RKO (cell line): ENCODE measurements around the gene TAC4.

Experiments
- DNase-seq: peaks from one replicate; pipeline ENCODE4 v3.0.0-alpha.2; 2016; ENCODE audit warnings: low spot score

Gene TAC4, protein sequence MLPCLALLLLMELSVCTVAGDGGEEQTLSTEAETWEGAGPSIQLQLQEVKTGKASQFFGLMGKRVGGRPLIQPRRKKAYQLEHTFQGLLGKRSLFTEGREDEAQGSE

DNA sequence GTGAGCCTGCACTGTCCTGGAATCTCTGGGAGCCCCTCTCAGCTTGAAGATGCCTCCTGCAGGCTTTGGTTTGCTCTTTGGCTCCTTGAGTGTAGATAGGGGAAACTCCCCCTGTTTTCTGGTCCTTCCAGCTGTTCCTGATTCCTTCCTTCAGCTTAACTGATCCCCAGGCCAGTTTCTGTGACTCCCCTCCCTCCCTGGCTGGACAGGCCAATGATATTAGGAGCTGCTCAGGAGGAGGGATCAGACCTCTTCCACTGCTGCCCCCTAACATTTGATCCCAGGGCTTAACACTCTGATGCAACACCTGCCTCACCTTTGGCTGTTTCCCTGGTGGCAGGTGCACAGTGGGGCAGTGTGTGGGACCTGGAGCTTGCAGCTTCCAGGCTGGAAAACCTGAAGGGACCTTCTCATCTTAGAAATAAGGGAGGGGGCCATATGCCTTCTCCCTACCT, at the start of gene TAC4:
Gene TAC4 (minus strand): TSS at position 51 of the 455 bp plus-strand sequence. CDS start 52 bp downstream, outside the sequence.
- no peak for DNase-seq

DNA sequence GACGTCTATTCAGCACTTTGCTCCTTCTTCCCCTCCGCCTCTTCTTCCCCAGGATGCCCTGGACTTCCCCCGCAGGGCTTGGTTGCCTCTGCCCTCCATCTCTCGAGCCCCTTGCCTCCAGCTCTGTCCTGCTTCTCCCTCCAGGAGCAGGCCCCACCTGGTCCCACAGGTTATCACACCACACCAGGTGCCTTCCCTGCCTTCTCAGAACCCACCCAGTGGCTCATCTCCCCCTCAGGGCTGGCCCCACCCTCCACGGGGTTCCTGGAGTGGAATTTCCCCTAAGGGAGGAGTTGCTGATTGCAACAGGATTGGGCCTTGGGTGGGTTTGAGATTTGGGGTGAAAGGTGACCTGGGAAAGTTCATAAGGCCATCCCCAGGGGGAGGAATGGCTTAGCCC, 49.0 kb upstream of the TAC4 start:
- no peak for DNase-seq

DNA sequence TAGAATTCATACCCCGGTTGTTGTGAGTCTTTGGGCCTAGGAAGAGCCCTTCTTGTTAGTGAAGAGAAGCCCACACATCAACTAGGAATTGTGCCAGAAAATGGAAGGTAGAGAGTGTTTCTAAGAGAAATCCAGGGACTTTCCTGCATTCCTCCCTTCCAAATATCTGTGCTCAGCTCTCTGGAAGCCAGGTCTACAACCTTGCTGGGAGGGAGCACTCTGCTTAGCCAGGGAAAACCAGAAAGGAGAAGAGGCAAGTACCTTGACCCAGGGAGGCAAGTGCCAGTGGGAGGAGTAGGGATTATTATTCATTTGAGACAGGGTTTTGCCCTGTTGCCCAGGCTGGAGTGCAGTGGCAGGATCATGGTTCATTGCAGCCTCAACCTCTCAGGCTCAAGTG, 48.4 kb upstream of the TAC4 start:
- DNase-seq = no peak

DNA sequence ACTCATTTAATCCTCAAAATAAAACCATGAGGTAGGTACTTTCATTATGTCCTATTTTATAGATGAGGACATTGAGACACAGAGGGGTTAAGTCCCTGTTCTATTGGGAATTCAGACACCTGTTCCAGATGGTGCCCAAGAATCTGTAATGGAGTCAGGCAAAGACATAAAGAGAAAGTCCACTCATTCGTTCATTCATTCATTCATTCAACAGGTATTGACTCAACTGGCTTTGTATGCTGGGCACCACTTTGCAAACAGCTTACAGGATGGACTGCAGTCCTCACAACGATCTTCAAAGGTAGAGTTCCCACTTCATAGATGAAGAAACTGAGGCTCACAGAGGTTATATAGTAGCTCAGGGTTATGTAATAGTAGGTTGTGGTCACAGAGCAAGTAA, 47.9 kb upstream of the TAC4 start:
- no peak for DNase-seq

DNA sequence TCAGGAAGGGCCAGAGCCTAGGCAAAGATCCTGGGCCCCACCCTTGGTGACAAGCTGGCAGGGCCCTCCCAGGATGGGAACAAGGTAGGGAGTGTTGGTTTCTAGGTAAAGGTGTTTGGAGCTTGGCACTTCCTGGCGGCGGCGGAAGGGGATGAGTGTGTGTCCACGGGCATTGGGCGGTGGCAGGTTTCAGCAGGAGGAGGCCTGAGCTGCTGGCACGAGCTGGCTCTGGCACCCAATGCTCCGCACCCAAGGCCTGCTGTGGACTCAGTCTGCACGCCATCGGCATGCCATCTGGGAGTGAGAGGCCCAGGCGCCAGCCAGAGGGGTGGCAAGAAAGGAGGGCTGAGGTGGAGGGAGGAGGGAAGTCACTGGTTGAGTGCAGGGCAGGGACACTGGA, 46.9 kb upstream of the TAC4 start:
- no peak for DNase-seq

DNA sequence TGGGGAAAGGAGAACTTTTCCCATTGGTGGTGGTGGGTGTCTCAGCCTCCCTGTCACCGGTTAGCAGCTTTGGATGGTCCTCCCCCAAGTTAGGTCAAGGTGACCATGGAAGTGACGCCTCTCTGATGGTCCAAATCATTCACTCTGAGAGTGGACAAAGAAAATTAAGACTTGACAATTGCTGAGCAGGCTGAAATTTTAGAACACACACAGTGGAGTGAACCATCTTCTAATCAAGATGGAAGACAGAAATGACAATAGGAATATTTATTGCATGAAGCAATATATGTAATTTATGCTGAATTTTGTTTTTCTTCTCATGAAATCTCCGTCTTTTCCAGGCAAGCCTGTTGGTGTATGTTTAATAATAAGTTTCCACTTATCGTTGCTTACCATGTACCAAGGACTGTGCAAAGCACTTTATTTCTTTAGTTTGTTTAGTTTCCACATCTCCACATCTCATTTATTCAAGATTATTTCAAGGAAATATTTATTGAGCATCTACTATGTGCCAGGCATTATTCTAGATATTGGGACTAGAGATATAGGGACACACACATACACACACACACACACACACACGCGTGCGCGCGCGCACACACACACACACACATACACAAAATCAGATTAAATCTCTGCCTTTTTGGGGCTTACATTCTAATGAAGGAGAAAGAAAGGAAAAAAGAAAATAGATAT, 44.0 kb upstream of the TAC4 start:
- no peak for DNase-seq

DNA sequence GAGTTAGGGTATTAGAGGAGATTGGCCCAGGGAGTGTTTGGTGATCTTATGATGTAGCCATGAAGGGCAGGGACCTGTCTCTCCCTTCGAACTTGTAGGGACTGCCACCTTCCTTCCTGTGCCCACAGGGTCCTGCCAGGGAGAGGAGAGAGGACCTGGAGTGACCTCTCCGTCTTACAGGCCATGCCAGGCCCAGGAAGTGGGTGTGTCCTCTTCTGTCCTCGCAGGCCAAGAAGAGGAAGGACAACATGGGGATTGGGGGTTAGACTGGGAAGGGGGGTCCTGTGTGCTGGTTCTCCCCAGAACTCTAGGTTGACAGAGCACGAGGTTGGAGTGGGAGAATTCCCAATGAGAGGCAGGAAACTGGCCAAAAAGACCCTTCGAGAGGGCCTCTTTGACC, 43.4 kb upstream of the TAC4 start:
- DNase-seq = no peak

DNA sequence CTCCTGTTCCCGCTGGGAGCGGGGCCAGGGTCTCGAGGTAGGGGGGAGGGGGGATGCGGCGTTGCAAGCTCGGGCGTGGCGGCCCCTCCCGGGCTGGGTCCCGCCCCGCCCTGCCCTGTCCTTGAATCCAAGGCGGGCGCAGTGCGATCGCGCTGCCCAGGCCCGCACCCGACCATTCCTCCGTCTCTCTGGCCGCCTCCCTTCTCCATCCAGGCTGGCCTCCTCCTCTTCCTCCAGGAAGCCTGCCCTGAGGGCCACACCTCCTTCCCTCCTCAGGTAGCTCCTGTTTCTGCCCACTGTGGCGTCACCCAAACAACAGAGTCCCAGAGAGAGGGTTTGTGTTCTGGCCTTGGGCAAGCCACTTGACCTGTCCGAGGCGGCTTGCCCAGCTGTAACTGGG, 43.0 kb upstream of the TAC4 start:
- no peak for DNase-seq

DNA sequence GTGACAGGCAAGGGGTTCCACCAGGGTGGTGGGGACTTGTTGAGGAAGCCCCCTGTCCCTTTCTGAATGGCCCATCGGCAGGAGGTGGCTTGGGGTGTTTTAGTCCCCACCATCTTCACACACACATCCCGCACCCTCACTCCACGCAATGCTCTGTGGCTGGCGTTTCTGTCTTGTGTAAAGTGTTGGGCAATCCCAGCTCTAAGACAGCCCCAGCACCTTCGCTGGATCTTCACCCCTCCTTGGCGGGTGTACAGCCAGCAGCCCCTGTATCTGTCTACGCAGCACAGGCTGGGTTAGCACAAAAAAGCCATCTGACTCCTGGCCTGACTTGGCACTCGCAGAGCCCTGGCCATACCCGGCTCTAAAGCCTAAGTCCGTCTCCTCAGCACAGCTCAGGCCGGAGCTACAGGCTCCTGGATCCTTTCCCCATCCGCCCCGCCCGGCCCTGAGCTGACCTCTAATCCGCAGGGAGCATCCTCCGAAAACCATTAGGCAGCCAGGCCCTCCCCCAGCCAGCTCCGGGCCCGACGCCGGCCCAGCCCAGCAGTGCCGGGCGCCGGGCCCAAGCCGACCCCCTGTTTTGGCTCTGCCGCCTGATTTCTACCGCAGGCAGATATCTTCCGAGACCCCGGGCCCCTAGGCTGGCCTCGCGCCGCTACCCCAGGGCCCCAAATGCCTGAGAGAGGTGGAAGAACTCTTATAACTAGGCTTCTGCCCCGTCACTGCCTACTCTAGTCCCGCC, 42.4 kb upstream of the TAC4 start:
- no peak for DNase-seq

DNA sequence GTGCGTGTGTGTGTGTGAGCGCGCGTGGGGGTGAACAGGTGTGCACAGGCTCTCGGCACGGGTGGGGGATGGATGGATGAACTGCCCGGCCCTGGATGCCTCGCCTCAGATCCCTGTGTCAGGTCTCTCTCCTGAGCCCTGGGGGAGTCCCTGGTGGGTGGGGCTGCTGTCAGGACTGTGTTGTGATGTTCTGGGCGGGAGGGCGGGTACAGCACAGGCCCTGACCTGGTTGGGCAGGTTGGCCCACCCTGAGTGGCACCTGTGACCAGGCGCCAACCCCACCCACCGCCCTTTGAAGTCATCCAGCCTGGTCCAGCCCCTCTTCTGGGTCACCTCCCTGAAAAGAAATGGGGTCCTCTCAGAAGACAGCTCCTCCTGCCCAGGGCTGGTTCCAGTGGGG, 41.6 kb upstream of the TAC4 start:
- DNase-seq = no peak

DNA sequence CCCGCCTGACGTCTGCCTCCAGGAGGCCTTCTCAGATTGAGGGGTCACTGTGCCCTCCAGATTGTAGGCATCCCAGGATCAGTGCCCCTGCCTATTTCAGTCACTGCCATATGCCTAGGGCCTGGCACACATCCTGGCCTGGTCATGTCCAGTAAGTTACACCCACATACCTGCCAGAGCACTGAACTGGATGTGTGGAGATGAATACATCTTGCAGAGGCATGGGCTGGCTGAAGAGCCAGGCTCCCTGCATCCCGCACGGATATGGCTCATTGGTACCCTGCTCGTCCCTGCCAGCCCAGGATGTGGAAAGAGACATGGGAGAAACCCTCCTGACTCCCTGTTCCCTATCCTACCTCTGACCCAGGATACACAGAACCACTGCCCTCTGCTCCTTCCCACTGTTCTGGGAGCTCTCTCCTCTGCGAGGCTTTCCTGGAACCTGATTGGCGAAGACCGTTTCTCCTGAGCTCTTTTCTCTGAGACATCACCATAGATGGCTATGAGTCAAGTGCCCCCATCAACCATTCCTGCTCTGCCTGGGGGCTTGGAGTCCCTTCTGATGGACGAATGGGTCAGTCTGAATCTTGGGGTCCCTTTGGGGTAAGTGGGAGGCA, 40.0 kb upstream of the TAC4 start:
- DNase-seq = no peak

DNA sequence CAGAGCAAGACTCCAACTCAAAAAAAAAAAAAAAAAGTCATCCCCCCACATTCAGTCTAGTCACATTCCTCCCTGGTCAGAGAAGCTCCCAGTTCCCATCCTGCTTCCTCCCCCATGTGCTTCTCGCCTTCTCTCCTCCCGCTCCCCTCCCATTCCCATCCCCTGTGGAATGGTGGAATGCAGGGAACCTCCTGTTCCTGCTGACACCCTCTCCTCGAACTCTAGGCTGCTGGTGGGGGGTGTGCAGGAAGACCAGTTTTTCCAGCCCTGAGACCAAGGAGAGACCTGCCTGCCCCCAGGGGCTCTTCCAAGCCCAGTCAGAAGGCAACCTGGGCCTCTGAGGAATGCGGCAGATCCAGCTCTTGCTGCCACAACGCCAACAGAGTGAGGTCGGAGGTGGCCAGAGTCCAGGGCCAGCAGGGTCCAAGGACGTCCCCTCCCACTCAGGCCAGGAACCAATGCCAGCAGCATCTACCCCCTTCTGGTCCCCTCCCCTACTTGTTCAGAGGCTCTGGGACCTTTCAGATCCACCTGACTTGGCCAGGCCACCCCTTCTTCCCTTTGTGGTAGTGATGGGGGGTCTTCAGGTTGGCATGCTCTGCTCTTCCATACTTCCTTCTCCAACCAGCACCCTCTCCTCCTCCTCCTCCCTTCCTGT, 39.3 kb upstream of the TAC4 start:
- DNase-seq = no peak

DNA sequence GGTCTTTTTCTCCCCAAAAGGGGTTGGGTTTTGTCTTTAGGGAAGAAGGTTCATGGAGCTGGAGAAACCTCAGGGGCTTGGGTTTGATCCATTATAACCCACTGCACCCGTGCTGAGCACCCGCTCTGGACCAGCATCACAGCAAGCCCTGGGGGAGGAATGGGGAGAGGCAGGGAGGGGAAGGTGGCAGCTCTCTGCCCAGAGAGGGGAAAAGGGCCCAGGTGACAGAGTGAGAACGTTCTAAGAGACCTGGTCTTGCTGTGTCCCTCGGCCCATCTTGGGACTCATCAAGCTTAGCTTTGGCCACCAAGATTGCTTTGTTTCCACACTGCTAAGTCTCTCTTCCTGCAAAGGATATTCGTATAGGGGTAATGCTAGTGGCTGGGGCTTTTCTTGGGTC, 38.2 kb upstream of the TAC4 start:
- no peak for DNase-seq

DNA sequence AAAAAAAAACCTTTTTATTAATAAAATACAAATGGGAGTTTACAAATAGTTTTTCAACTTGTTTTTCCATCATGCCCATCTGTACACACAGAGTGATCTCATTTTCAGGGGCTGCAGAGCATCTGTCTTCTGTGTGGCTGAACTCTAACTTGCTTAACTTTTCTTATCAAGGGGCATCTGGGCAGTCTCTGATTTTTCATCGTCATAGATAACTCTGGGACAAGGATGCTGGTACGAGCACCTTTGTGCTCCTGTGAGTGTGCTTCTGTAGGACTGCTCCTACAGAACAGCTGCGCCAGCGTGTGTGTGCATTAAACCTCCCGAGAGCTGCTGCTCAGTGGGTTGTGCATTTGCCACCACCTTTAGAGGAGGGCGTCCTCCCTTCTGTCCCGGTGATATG, 34.6 kb upstream of the TAC4 start:
- no peak for DNase-seq

DNA sequence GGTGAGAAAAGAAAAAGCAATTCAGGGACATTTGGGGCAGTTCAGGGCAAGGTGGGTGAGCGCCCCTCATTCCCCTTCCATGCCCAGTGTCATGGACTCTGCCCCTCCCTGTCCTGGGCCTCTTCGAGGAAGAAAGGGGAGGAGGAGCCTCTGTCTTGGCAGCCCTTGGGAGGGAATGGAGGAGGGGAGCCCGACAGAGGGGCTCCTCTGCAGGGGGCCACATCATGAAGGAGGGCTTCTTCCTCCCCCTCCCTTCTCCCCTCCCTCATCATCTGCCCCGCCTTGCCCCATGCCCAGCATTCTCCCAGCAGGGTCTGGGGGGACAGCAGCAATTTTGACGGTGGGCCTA, 33.2 kb upstream of the TAC4 start:
- DNase-seq = no peak

DNA sequence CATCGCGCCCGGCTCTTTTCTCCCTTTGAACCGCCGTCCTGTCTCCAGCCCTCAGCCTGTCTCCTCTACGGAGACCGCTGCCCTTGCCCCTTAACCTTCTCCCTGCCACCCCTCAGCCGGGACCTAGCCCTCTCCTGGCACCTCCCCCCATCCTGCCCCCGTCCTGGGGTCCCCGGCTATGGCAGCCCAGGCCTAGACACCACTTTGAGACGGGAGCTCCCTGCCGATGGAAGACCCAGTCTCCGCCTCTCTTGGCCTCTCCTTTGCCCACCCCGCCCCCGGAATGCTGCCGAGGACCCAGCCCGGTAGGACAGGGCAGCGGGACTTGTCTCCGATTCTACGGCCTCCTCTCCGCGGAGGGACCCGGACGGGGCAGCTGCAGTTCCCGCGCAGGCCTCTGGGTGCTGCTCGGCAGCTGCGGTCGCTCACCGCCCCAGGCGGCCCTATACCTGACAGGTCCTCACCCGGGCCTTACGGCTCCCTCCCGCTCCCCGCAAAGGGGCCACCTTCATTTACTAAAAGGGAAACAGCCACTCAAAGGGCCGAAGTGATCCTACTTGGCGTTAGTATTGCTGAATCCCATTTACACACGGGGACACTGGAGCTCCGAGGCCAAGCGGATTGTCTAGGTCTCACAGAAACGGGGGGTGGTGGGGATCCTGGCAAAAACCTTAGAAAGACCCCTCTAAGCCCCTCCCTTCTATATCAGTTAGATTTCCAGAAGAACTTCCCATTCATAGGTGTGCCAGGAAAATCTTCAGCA, 32.6 kb upstream of the TAC4 start:
- peak; percentile 64 for DNase-seq

DNA sequence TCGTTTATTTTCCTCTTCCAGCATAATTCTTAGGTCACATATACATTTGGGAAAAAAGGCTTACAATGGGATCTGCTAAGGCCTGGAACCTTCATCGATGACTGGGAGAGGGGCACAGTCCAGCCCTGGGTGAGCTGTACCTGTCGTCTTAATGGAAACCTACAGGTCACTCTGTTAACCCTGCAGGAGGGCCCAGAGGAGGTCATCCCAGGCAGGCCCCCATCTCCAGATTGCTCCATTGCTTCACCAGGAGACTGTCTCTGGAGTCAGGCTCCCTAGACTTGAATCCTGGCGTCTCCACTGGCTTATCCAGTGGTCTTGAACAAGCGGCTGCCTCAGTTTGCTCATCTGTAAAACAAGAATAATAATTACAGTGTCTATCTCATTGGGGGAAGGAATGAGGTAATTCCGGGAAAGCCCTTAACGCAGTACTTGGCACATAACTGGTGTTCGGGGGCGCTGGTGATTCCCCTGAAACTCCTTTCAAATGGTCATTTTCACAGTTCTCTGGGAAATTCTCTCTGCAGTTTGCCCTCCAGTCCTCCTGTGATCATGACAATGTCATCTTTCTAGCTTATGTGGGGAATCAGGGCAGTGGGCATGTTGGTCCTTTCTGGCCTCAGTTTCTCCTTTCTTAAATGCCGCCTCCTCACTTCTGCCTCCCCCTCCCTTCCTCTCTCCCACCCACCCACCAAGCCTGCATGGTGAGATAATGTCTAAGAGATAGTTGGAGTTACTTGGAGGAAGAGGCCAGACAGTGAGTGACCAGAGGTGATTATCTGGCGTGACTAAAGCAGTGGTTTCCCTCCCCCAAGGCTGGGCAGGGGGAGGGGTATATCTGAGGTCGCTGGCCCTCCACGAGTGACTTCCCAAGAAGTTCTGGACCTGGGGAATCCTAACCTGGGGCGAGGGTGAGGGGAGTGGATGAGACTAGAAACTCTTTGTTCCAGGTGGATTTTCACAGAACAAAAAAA, 31.3 kb upstream of the TAC4 start:
- DNase-seq = no peak

DNA sequence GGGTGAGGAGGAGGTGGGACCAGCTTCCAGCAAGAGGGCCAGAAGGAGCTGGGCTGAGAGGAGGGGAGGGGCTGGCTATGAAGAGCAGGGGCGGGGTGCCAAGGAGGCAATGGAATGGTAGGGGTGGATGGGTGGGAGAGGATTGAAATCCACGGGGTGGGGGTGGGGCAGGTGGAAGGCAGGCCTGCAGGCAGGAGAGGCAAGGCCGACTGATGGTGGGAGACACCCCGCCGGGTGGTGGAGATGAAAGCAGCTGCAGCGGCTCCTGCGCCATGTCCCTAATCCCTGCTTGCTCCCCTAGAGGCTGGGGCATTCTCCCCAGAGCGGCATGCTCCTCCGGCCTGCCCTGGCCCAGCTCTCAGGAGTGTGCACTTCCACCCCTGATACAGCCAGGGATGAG, 27.8 kb upstream of the TAC4 start:
- no peak for DNase-seq

DNA sequence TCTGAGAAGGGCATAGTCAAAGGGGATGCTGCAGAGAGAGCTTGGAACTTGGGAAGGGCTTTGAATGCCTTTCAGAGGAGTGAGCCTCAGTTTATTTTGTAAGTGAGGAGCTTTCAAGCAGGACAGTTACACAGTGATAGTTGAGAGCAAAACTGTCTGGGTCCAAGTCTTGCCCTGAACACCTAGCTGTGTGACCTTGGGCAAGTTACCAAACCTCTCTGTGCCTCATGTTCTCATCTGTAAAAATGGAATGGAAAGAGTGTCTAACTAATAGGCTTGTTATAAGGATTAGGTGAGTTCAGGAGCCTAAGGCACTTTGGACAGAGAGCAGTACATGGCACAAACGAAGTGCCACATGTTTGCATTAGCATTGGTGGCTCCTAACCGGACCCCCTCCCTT, 27.0 kb upstream of the TAC4 start:
- DNase-seq = no peak

DNA sequence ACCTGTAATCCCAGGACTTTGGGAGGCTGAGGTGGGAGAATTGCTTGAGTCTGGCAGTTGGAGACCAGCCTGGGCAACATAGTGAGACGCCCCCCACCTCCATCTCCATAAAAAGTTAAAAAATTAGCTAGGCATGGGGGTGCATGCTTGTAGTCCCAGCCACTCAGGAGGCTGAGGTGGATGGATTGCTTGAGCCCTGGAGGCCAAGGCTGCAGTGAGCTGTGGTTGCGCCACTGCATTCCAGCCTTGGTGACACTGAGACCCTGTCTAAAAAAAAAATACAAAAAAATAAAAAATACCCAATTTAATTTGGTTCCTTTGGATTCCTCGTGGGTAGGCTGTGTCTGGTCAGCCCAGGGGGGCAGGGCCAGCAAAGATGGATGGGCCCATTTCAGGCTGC, 26.1 kb upstream of the TAC4 start:
- DNase-seq = no peak

DNA sequence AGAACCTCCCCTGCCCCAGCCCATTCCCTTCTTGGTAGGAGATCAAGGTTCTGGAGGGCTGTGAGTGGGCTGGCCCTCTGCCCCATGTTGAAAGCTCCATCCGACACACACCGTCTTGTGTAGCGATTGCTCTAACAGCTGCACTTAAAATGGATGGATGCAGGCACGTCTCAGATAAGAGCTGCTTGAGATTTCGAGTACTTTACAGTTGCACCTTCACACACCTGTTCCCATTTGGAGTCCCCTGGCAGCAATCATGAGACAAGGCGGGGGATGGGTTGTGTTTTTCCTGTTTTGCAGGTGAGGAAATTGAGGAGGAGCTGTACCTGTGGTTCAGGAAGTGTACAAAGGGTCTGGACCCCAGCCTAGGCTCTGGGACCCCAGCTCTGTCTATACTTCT, 25.6 kb upstream of the TAC4 start:
- DNase-seq = no peak
